ENCODE measurements around the gene CYP2A7.
"Not testable (repeated sequence)": the region's sequence is repeated elsewhere in the genome, so short reads cannot be mapped to it uniquely, and the experiment has no call there.

The CYP2A7 gene

GRCh38 chr19:40838477-40838876, 43.6 kb downstream of the CYP2A7 start:
- not testable (repeated sequence) for DNase-seq

GRCh38 chr19:40836754-40837429, 45.1 kb downstream of the CYP2A7 start:
- no peak for DNase-seq

- DNase-seq = not testable (repeated sequence)
Observed at GRCh38 chr19:40833728-40834533, 48.1 kb downstream of the CYP2A7 start.

- not testable (repeated sequence) for DNase-seq
Observed at GRCh38 chr19:40832431-40832790, 49.6 kb downstream of the CYP2A7 start.

GRCh38 chr19:40831502-40832430, 50.3 kb downstream of the CYP2A7 start:
- no peak for DNase-seq

GRCh38 chr19:40830741-40831140, 51.3 kb downstream of the CYP2A7 start:
- not testable (repeated sequence) for DNase-seq

- DNase-seq = no peak
Observed at GRCh38 chr19:40829205-40829604, 52.8 kb downstream of the CYP2A7 start.

- no peak for DNase-seq
Observed at GRCh38 chr19:40827386-40828247, 54.4 kb downstream of the CYP2A7 start.

- not testable (repeated sequence) for DNase-seq
Observed at GRCh38 chr19:40826699-40827385, 55.2 kb downstream of the CYP2A7 start.

- not testable (repeated sequence) for DNase-seq
Observed at GRCh38 chr19:40826312-40826698, 55.7 kb downstream of the CYP2A7 start.

GRCh38 chr19:40825460-40826095, 56.5 kb downstream of the CYP2A7 start:
- DNase-seq = not testable (repeated sequence)

Measured in NCI-H526 treated with DMSO at 0.1 percent for 48 hours (cell line).